H9 (cell line): ENCODE measurements around the gene HBD. TPM values are rescaled to one million over a fixed set of nuclear protein-coding genes. Genes with fewer than 3 reads are reported as not detected.

Experiments used
- DNase-seq: peaks from one replicate; pipeline ENCODE4 v3.0.0-alpha.2; 2017
- H2AFZ ChIP-seq: one replicate; pipeline ENCODE4 v1.6.1; 2013; ENCODE audit warnings: mild to moderate bottlenecking, low read length, control low read depth, moderate library complexity
- H2AK5ac ChIP-seq: 2 replicates; pipeline ENCODE4 v1.6.1; 2013; ENCODE audit warnings: low read length, control low read depth, mixed read lengths; ENCODE audit not compliant: insufficient read length
- H2BK120ac ChIP-seq: one replicate; pipeline ENCODE4 v1.6.1; 2013; ENCODE audit warnings: low read depth, mild to moderate bottlenecking, low read length, control low read depth, inconsistent platforms; ENCODE audit not compliant: poor library complexity, severe bottlenecking
- H2BK12ac ChIP-seq: 2 replicates; pipeline ENCODE4 v1.6.1; 2013; ENCODE audit warnings: low read length, control low read depth, mixed read lengths, low read depth; ENCODE audit not compliant: insufficient read length
- H2BK15ac ChIP-seq: 2 replicates; pipeline ENCODE4 v1.6.1; 2013; ENCODE audit warnings: low read depth, low read length, control low read depth
- H2BK20ac ChIP-seq: one replicate; pipeline ENCODE4 v1.6.1; 2013; ENCODE audit warnings: low read depth, mild to moderate bottlenecking, low read length, control low read depth, inconsistent platforms; ENCODE audit not compliant: poor library complexity, severe bottlenecking
- H2BK5ac ChIP-seq: 2 replicates; pipeline ENCODE4 v1.6.1; 2013; ENCODE audit warnings: low read length, control low read depth, mixed read lengths; ENCODE audit not compliant: insufficient read length
- H3K14ac ChIP-seq: 2 replicates; pipeline ENCODE4 v1.6.1; 2013; ENCODE audit warnings: low read length, control low read depth; ENCODE audit not compliant: insufficient read depth
- H3K18ac ChIP-seq: 2 replicates; pipeline ENCODE4 v1.6.1; 2013; ENCODE audit warnings: low read depth, mild to moderate bottlenecking, mixed read lengths, low read length, control low read depth; ENCODE audit not compliant: insufficient read length
- H3K23ac ChIP-seq: 2 replicates; pipeline ENCODE4 v1.6.1; 2013; ENCODE audit warnings: low read length, control low read depth, mixed read lengths, low read depth; ENCODE audit not compliant: insufficient read length
- H3K23me2 ChIP-seq: 2 replicates; pipeline ENCODE4 v1.6.1; 2013; ENCODE audit warnings: low read depth, mild to moderate bottlenecking, mixed read lengths, low read length, control low read depth; ENCODE audit not compliant: insufficient read length, poor library complexity, severe bottlenecking
- H3K27ac ChIP-seq: 2 replicates; pipeline ENCODE4 v1.5.1; 2013; ENCODE audit warnings: low read length, control low read depth, mixed read lengths, low read depth; ENCODE audit not compliant: insufficient read length
- H3K27me3 ChIP-seq: 2 replicates; pipeline ENCODE4 v1.6.1; 2013; ENCODE audit warnings: low read length, control low read depth, inconsistent platforms; ENCODE audit not compliant: insufficient read depth
- H3K4ac ChIP-seq: 2 replicates; pipeline ENCODE4 v1.6.1; 2013; ENCODE audit warnings: low read depth, mild to moderate bottlenecking, control low read depth, inconsistent platforms, low read length, moderate library complexity
- H3K4me1 ChIP-seq: 2 replicates; pipeline ENCODE4 v1.6.1; 2013; ENCODE audit warnings: low read length, control low read depth, inconsistent platforms; ENCODE audit not compliant: insufficient read depth
- H3K4me2 ChIP-seq: 2 replicates; pipeline ENCODE4 v1.6.1; 2013; ENCODE audit warnings: low read length, control low read depth, mixed read lengths; ENCODE audit not compliant: insufficient read length, insufficient read depth
- H3K56ac ChIP-seq: 2 replicates; pipeline ENCODE4 v1.6.1; 2013; ENCODE audit warnings: low read depth, mild to moderate bottlenecking, mixed read lengths, low read length, control low read depth; ENCODE audit not compliant: insufficient read length
- H3K79me1 ChIP-seq: 2 replicates; pipeline ENCODE4 v1.6.1; 2013; ENCODE audit warnings: low read depth, mild to moderate bottlenecking, moderate library complexity, low read length, control low read depth, inconsistent platforms; ENCODE audit not compliant: insufficient read depth, poor library complexity, severe bottlenecking
- H3K79me2 ChIP-seq: 2 replicates; pipeline ENCODE4 v1.6.1; 2013; ENCODE audit warnings: low read length, control low read depth, inconsistent platforms; ENCODE audit not compliant: insufficient read depth
- H3K9ac ChIP-seq: 2 replicates; pipeline ENCODE4 v1.6.1; 2013; ENCODE audit warnings: low read length, control low read depth, mixed read lengths; ENCODE audit not compliant: insufficient read length; ENCODE audit errors: extremely low read depth
- H3K9me3 ChIP-seq: one replicate; pipeline ENCODE4 v1.6.1; 2013; ENCODE audit warnings: low read depth, low read length, inconsistent platforms; ENCODE audit not compliant: control insufficient read depth
- H3T11ph ChIP-seq: one replicate; pipeline ENCODE4 v1.6.1; 2013; ENCODE audit warnings: mild to moderate bottlenecking, low read length, control low read depth, inconsistent platforms
- H4K20me1 ChIP-seq: one replicate; pipeline ENCODE4 v1.6.1; 2013; ENCODE audit not compliant: control insufficient read depth, insufficient read length, insufficient read depth
- H4K5ac ChIP-seq: 2 replicates; pipeline ENCODE4 v1.6.1; 2013; ENCODE audit warnings: low read depth, mild to moderate bottlenecking, mixed read lengths, low read length, control low read depth; ENCODE audit not compliant: insufficient read length
- H4K8ac ChIP-seq: replicated peaks from 2 replicates; pipeline ENCODE4 v1.6.1; 2013; ENCODE audit warnings: low read length, control low read depth, mixed read lengths, low read depth; ENCODE audit not compliant: insufficient read length
- H4K91ac ChIP-seq: 2 replicates; pipeline ENCODE4 v1.6.1; 2013; ENCODE audit warnings: low read depth, mild to moderate bottlenecking, moderate library complexity, mixed read lengths, low read length, control low read depth; ENCODE audit not compliant: insufficient read length
- H3K27ac Mint-ChIP-seq, 3 experiments: 2 replicates in 2 of 3; 3 replicates in 1 of 3; pipeline ENCODE4 v1.8.0; 2020 to 2021; ENCODE audit warnings: mixed read lengths in 3 of 3, mild to moderate bottlenecking in 1 of 3, moderate library complexity in 1 of 3
- H3K27me3 Mint-ChIP-seq: 2 replicates; pipeline ENCODE4 v1.8.0; 2021; ENCODE audit warnings: low read depth, mild to moderate bottlenecking, moderate library complexity, mixed read lengths
- H3K36me3 Mint-ChIP-seq, 3 experiments: 2 replicates in 2 of 3; 3 replicates in 1 of 3; pipeline ENCODE4 v1.8.0; 2020 to 2021; ENCODE audit warnings: low read depth in 3 of 3, mixed read lengths in 3 of 3; ENCODE audit not compliant: insufficient read depth in 1 of 3
- H3K4me1 Mint-ChIP-seq, 2 experiments: 2 replicates each; pipeline ENCODE4 v1.8.0; 2020; ENCODE audit warnings: mixed read lengths in 2 of 2
- H3K4me3 Mint-ChIP-seq, 2 experiments: 2 replicates in 1 of 2; 3 replicates in 1 of 2; pipeline ENCODE4 v1.8.0; 2020 to 2021; ENCODE audit warnings: mild to moderate bottlenecking in 2 of 2, mixed read lengths in 2 of 2, moderate library complexity in 1 of 2
- H3K9me3 Mint-ChIP-seq, 2 experiments: 2 replicates in 1 of 2; 3 replicates in 1 of 2; pipeline ENCODE4 v1.8.0; 2020; ENCODE audit warnings: mild to moderate bottlenecking in 2 of 2, mixed read lengths in 2 of 2, moderate library complexity in 1 of 2
- CTCF ChIP-seq: fragments of 200-600 bp; sonication (generic); conservative IDR thresholded peaks from 3 replicates; pipeline ENCODE4 v1.8.0; 2021; ENCODE audit warnings: antibody characterized with exemption, mild to moderate bottlenecking
- WGBS: extraction: QIAGEN DNeasy Blood & Tissue Kit; methylation state at CpG from one replicate; pipeline ENCODE4 v1.1.7; 2013; ENCODE audit warnings: missing lambda C conversion rate, low lambda C conversion rate, mixed read lengths; ENCODE audit not compliant: insufficient read length; ENCODE audit errors: extremely low coverage; 5-methylcytosine and 5-hydroxymethylcytosine counted together
- total RNA-seq: library from RNA; stranded (reverse); gene quantifications from 2 replicates; pipeline ENCODE4 v1.2.1, GENCODE V29; 2021

Gene HBD
- total RNA-seq, 1 experiment from 2014 or later = not detected

- peak; percentile 63 for DNase-seq
- H3K23ac ChIP-seq = no peak overlapping the region
Measured at GRCh38 chr11:5258543-5259262, 24.4 kb upstream of the HBD start.

More at GRCh38 chr11:5258543-5259262, 24.4 kb upstream of the HBD start:
- no peak overlapping the region for H2BK5ac ChIP-seq
- no peak overlapping the region for H3K4me2 ChIP-seq
- peaks cover 13 to 18% of the 10 kb centered on the region in 2 experiments for H3K9me3 Mint-ChIP-seq
- peaks cover 29 to 31% of the 10 kb centered on the region in 2 experiments for H3K4me1 Mint-ChIP-seq
- WGBS = no CpG with 5 or more reads among the region's 7 CpGs
- H2BK12ac ChIP-seq = no peak overlapping the region
- no peak overlapping the region for H3T11ph ChIP-seq
- H3K79me1 ChIP-seq = no peaks in the 10 kb centered on the region
- H3K27me3 ChIP-seq = no peaks in the 10 kb centered on the region; the same call in 1 of the 2 replicates
- no peaks in the 10 kb centered on the region for H4K20me1 ChIP-seq
- no peak overlapping the region for H2BK15ac ChIP-seq
- H2AK5ac ChIP-seq = no peak overlapping the region
- H3K79me2 ChIP-seq = no peaks in the 10 kb centered on the region
- H3K4me1 ChIP-seq = no peaks in the 10 kb centered on the region
- no peak overlapping the region for H3K9ac ChIP-seq
- H3K27ac Mint-ChIP-seq = no peak overlapping the region
- H3K18ac ChIP-seq = no peak overlapping the region
- no peak overlapping the region for H2BK20ac ChIP-seq
- no peak overlapping the region for H4K8ac ChIP-seq
- no peak overlapping the region for H2AFZ ChIP-seq
- no peak overlapping the region for H3K4ac ChIP-seq
- no peak overlapping the region for H4K91ac ChIP-seq
- no peak overlapping the region; the same call in 1 of the 2 replicates for H3K14ac ChIP-seq
- H3K9me3 ChIP-seq = no peaks in the 10 kb centered on the region
- H3K23me2 ChIP-seq = no peaks in the 10 kb centered on the region
- no peak overlapping the region for H2BK120ac ChIP-seq
- H3K27me3 Mint-ChIP-seq = peaks cover 40% of the 10 kb centered on the region
- no peak overlapping the region for H3K56ac ChIP-seq
- H3K27ac ChIP-seq = no peak overlapping the region
- no peak for TF ChIP-seq CTCF
- H4K5ac ChIP-seq = no peak overlapping the region
- H3K36me3 Mint-ChIP-seq = peaks cover 0 to 18% (median 0%) of the 10 kb centered on the region in 3 experiments; a peak in 3 of 7 replicates
- no peak overlapping the region for H3K4me3 Mint-ChIP-seq
